NCI-H446 treated with DMSO at 0.1 percent for 48 hours (cell line): ENCODE data around the gene PRR14L.
"Not testable (repeated sequence)": the region's sequence is repeated elsewhere in the genome, so short reads cannot be mapped to it uniquely, and the experiment has no call there.

Experiments used
- DNase-seq: peaks from one replicate; lab custom pipeline; 2025; lab: John Stamatoyannopoulos, UW

The PRR14L gene

GRCh38 chr22:31740314-31740713 is 9.6 kb downstream of the PRR14L start:
- not testable (repeated sequence) for DNase-seq

- DNase-seq, result no peak
Measured at GRCh38 chr22:31739795-31740201, 10.1 kb downstream of the PRR14L start.

- DNase-seq, result no peak
Measured at GRCh38 chr22:31738566-31738965, 11.4 kb downstream of the PRR14L start.

GRCh38 chr22:31737932-31738331 is 12.0 kb downstream of the PRR14L start:
- no peak for DNase-seq

- no peak for DNase-seq
Measured at GRCh38 chr22:31736458-31736857, 13.5 kb downstream of the PRR14L start.

GRCh38 chr22:31734512-31734911 is 15.4 kb downstream of the PRR14L start:
- DNase-seq, result no peak

- DNase-seq, result no peak
Measured at GRCh38 chr22:31733580-31734079, 16.3 kb downstream of the PRR14L start.

GRCh38 chr22:31732089-31732829 is 17.7 kb downstream of the PRR14L start:
- no peak for DNase-seq

- DNase-seq, result no peak
Measured at GRCh38 chr22:31730344-31730711, 19.6 kb downstream of the PRR14L start.

GRCh38 chr22:31728857-31729256 is 21.1 kb downstream of the PRR14L start:
- no peak for DNase-seq

- no peak for DNase-seq
Measured at GRCh38 chr22:31726692-31727091, 23.2 kb downstream of the PRR14L start.

GRCh38 chr22:31723723-31724122 is 26.2 kb downstream of the PRR14L start:
- no peak for DNase-seq

GRCh38 chr22:31719850-31720471 is 30.0 kb downstream of the PRR14L start:
- no peak for DNase-seq

- no peak for DNase-seq
Measured at GRCh38 chr22:31715147-31715778, 34.7 kb downstream of the PRR14L start.

GRCh38 chr22:31711226-31711625 is 38.7 kb downstream of the PRR14L start:
- DNase-seq, result not testable (repeated sequence)

- no peak for DNase-seq
Measured at GRCh38 chr22:31707519-31707918, 42.4 kb downstream of the PRR14L start.

GRCh38 chr22:31695423-31695822 is 54.5 kb downstream of the PRR14L start:
- no peak for DNase-seq

GRCh38 chr22:31694046-31694445 is 55.9 kb downstream of the PRR14L start:
- DNase-seq, result not testable (repeated sequence)

GRCh38 chr22:31692186-31692886 is 57.6 kb downstream of the PRR14L start:
- no peak for DNase-seq

- no peak for DNase-seq
Measured at GRCh38 chr22:31691408-31691807, 58.5 kb downstream of the PRR14L start.

GRCh38 chr22:31683181-31684105 is 66.5 kb downstream of the PRR14L start:
- no peak for DNase-seq
